Epithelial cell of proximal tubule (primary cell): ENCODE data around the gene SIX6. TPM values are rescaled to one million over a fixed set of nuclear protein-coding genes. Genes with fewer than 3 reads are reported as not detected.

Source experiments
- DNase-seq: peaks from one replicate; pipeline ENCODE4 v3.0.0-alpha.2; 2011; ENCODE audit warnings: low read depth
- H3K4me3 ChIP-seq: 2 replicates; pipeline ENCODE4 v1.5.1; 2011; ENCODE audit warnings: low read depth, mild to moderate bottlenecking, low read length
- total RNA-seq: library from RNA; depleted of rRNA; stranded (reverse); fragments of >200 nt; gene quantifications from 2 replicates; pipeline ENCODE4 v1.2.3, GENCODE V29; 2015
- TF ChIP-seq, protein P1 (sequence below): conservative IDR thresholded peaks from 2 replicates; pipeline ENCODE4 v1.5.1; 2012; ENCODE audit warnings: low read depth, mild to moderate bottlenecking, low read length

The SIX6 gene
- total RNA-seq, 1 donor from 2014 or later = not detected

DNA sequence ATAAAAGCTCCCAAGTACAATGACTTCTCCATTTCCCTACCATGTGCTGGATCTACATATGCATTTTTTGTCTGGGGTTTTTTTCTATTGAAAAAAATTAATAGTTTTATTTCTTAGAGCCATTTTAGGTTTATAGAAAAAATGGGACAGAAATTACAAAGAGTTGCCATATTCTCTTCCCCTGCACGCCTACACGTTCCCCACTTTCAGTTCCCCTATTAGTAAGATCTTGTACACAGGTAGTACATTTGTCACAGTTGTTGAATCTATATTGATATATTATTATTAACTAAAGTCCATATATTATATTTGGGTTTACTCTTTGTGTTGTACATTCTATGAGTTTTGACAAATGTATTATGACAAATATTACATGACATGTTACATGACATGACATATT, 35.7 kb downstream of the SIX6 start:
- DNase-seq = no peak
- TF ChIP-seq, protein P1, sequence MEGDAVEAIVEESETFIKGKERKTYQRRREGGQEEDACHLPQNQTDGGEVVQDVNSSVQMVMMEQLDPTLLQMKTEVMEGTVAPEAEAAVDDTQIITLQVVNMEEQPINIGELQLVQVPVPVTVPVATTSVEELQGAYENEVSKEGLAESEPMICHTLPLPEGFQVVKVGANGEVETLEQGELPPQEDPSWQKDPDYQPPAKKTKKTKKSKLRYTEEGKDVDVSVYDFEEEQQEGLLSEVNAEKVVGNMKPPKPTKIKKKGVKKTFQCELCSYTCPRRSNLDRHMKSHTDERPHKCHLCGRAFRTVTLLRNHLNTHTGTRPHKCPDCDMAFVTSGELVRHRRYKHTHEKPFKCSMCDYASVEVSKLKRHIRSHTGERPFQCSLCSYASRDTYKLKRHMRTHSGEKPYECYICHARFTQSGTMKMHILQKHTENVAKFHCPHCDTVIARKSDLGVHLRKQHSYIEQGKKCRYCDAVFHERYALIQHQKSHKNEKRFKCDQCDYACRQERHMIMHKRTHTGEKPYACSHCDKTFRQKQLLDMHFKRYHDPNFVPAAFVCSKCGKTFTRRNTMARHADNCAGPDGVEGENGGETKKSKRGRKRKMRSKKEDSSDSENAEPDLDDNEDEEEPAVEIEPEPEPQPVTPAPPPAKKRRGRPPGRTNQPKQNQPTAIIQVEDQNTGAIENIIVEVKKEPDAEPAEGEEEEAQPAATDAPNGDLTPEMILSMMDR = no peak
- no peak overlapping the region for H3K4me3 ChIP-seq

DNA sequence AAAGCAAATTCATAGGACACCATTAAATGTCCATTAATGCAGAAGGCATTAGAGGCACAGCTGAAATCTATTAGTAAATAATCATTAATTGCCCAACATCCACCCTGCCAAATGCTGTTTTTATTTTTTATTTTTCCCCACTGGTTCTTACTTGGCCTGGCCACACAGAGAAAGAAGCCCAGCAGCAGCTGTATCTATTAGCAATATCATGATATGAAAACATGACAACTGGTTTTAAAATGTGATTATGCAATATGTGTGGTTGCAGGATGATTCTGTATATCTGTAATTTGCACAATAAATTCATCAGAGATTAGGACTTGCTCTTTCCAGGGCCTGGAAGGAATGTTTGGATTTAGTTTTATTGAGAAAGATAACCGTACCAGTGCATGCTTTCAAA, 44.9 kb downstream of the SIX6 start:
- TF ChIP-seq, protein P1 = no peak
- DNase-seq = no peak
- H3K4me3 ChIP-seq = no peak overlapping the region

DNA sequence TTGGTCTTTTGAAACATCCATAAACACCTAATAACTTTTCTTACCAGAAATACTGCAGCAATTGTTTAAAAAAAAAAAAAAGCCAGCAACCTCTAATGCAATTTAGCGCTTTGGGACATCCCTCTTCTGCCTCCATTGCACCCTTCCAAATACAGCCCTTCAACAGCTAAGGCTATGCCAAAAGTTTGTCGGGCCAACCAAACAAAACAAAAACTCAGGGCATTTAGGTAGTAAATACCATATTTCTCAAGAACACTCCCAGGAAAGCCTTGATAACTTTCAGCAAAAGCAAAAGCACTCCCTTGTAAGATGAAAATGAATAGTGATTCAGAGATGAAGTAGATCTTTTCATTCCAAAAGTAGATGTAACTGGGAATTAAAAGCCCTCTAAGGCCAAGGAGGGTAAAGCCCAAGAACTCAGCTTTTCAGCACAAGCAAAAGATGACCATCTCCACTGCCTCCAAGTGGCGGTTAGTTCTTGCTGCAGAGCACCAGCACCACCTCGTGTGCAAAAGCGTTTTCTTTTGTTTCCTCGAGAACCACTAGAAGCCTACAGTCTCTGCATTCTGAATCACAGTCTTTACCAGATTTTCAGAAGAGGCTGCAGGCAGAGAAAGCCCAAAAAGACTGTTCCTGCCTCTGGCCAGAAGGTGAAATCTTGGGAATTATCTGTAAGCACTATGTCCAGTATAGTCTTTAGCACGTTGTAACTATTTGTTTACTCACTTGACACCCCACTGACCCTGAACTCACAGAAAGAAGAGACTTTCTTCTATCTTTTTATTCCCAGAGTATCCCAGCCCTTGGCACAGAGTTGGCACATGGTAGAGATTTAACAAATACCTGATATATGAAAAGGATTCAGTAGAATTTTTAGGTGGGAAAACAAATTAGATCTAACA, 53.1 kb downstream of the SIX6 start:
- TF ChIP-seq, protein P1 = peak; percentile 85

More for the DNA sequence above, 53.1 kb downstream of the SIX6 start:
- peak; percentile 36 for DNase-seq
- no peak overlapping the region for H3K4me3 ChIP-seq

Other genes starting within 250 kb of the SIX6 start
- 1.2 TPM in 1 of 2 replicates, not detected in the other for gene C14orf39, start 23.1 kb upstream of the SIX6 start, total RNA-seq
- gene SIX1, start 140.3 kb downstream of the SIX6 start, total RNA-seq = 4.6 and 6.5 TPM in 2 replicates
- gene SIX4, start 215.2 kb downstream of the SIX6 start, total RNA-seq = 9.5 and 11.4 TPM in 2 replicates
- 57.2 and 75.4 TPM in 2 replicates for gene MNAT1, start 225.6 kb downstream of the SIX6 start, total RNA-seq